Islet of Langerhans (tissue), 1 donor: ENCODE measurements around the gene ASIC3.

Experiments
- FAIRE-seq: peaks from one replicate; lab custom pipeline; 2011; peaks lifted over from hg19 to GRCh38; lab: Jason Lieb, UNC

Gene ASIC3

DNA sequence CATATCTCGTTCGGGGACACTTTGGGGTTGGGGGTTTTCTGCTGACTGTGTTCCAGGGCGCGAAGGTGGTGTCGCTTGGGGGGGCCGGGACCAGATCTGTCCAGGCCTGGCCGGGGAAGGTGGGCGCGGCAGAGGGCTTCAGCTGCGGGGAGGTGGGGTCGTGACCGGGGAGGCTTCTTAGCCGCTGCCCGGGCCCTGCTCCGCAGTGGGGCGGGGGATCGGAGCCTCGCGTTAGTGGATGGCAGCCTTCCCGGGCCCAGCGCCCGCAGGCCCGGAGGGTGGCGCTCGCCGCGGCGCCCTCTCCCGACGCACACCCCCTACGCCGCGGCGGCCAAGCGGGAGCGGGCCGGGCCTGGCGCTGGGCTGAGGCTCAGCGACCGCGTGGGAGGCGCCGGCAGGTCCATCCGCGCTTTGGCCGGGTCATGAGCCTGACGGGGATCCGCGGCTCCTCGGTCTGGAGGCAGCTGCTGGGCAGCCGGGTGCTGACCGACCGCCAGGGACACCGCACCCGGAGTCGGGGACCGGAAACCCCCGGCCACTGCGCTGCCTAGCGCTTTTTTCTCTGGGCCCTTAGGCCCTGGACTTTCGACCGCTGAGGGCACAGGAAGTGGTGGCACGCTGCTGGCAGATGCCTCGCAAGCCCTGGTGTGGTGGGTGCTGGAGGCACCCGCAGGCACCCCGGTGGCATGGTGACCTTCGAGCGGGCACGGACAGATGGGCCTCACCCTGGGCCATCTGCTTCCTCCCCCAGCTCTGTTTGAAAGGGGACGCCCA, 39.1 kb downstream of the ASIC3 start:
- no peak for FAIRE-seq

GRCh38 chr7:151088019-151088855, 39.9 kb downstream of the ASIC3 start:
- no peak for FAIRE-seq

DNA sequence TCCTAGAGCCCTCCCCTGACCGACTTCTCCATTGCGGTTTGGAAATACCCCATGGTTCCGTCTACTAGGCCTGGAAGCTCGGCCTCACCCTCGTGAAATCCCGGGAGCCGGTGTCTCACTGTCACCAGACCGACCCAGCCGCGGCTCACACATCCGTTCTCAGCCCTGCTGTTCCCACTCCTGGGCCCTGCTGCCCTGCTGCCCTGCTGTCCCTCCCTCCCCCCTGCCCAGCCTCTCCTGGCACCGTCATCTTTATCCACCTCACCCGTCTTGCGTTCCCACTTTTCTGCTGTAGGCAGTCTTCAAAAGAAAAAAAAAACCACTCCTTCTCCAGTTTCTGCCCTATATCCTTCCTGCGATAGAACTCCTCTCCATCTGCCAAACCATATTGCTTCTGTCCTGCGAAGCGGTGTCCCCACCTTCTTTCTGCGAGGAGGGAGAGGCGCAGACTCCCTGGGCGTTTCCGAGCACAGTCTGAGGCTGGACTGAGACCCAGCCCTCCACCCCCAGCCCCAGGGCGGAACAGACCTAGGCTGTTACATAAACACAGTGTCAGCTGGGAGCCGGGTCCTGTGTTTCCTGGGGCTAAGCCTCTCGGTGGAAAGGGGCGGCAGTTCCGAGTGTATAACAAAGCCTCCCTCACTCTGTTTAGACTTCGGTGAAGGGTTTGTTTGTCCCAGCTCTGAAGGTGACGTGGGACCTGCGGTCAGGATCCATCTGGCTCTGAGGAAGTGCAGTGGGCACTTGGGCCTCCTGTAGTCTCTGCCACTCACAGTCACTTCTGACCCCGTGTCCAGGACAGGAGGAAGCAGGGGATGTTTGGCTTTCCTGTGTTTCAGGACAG, 40.7 kb downstream of the ASIC3 start:
- FAIRE-seq = no peak

- no peak for FAIRE-seq
Observed at GRCh38 chr7:151089893-151090730, 41.8 kb downstream of the ASIC3 start.

DNA sequence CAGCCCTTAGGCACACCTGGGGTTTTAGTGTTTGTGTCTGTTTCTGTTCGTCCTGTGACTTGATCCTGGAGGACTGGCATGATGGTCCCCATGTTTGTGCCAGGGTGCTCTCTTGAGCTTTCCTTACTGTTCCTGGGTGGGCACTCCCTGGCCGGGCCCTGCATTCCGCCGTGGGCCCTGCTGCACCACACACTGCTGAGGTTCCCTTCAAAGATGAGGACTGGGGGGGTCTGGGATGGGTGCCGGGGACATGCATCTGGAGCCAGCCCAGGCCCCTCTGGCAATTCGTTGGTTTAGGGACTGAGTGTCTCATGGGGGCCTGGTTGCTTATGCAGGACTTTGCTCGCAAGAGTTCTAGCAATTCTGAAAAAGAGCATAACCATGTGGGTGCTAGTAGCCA, 42.7 kb downstream of the ASIC3 start:
- no peak for FAIRE-seq

DNA sequence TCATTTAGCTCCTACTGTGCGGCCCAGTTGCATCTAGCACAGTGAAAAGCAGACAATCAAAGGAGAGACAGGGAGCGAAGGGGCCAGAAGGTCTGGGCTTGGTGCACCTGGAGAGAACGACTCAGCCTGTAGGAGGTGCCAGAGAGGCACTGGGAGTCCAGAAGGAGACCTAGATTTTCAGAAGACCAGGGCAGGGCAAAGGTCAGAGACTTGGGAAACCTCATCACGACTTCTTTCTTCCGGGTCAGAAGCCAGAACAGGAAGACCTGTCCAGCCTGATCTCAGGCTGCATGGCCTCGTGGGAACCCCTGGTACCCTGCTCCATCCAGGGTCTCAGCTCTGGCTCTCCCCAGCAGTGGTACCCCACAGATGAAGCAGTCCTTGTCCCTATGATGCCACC, 43.1 kb downstream of the ASIC3 start:
- FAIRE-seq = no peak

- no peak for FAIRE-seq
Observed at GRCh38 chr7:151091988-151092387, 43.7 kb downstream of the ASIC3 start.

DNA sequence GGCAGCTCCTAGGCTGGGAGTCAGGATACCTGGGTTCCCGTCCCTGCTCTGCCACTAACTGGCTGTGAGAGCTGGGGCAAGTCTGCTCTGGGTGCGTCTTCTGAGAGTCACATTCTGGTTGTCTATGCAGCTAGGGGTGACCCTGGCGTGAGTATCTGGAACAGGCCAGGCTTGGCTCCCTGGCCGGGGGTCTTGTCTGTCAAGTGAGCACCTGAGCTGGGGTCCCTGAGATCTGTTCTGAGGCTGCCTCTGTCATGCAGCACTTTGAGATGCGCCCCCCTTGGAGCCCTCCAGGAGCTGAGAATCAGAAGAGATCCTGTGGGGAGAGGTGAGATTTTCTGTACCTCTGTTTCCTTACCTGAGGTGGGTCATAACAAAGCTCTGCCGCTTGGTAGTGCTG, 45.4 kb downstream of the ASIC3 start:
- no peak for FAIRE-seq

DNA sequence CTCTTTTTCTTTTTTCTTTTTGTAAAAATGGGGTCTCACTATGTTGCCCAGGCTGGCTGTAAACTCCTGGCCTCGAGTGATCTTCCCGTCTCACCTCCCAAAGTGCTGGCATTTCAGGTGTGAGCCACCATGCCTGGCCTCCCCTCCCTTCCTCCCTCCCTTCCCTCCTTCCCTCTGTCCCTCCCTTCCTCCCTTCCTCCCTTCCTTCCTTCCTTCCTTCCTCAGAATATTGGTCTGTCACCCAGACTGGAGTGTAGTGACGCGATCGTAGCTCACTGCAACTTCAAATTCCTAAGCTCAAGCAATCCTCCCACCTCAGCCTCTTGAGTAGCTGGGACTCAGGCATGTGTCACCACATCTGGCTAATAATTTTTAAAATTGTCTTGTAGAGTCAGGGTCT, 46.3 kb downstream of the ASIC3 start:
- no peak for FAIRE-seq

DNA sequence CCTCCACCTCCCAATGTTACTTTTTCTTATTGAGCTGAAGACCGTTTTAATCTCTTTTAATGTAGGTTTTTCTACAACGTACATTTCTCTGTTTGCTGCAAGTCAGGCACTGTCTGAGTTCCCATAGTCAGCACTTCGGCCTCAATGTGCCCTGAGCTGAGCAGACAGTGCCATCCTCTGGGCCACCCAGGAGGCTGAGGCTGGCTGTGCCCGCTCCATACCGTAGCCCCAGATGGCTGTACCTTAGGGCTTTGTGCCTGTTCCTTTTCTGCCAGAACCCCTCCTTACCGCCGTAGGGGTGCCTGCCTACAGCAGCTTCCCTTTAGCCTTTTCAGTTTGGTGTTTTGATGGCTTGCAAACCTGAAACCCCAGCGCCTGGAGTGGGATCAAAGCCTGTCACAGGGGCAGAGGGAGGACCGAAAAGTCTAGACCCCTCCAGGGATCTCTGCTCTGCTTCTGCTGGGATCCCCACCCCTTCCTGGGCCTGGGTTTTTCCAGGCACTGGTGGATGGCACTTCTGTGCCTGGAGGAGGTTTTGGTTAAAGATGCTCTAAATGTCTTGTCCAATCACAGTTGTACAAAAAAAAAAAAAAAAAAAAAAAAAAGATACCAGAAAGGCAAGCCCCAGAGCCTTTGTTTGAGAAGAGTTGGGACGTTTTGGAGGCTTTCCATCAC, 46.9 kb downstream of the ASIC3 start:
- FAIRE-seq = no peak

- FAIRE-seq = no peak
Observed at GRCh38 chr7:151095828-151096475, 47.6 kb downstream of the ASIC3 start.

DNA sequence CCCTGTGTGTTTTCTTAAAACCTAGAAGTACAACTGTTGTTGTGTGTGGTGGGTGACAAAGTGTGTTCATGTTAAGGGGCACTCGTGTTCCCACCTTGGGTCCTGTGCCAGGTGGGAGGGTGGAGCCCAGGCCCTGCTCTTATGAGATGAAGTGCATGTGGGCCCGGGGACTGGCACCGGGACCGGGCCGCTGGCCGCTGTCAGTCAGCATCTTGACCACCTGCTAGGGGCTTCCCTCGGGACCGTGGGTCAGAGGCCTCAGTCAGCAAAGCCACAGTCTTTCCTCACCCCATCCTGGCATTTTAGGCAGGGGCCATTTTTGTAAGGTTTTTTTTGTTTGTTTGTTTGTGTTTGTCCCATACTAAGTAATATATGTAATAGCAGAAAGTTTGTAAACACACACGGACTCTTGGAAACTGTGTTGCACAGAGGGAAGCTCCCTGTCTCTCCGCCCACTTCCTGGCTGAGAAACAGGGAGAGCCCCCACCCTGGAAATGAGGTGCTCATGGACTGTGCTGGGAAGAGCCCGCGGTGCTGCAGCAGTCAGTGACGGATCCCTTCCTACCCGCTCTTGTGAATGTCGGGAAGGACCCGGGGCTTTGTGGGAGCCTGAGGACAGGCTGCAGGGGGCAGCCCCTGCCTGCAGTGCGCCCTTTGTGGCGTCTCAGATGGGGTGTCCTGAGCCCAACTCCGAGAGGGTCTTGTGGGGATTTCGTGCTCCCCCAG, 51.3 kb downstream of the ASIC3 start:
- no peak for FAIRE-seq

DNA sequence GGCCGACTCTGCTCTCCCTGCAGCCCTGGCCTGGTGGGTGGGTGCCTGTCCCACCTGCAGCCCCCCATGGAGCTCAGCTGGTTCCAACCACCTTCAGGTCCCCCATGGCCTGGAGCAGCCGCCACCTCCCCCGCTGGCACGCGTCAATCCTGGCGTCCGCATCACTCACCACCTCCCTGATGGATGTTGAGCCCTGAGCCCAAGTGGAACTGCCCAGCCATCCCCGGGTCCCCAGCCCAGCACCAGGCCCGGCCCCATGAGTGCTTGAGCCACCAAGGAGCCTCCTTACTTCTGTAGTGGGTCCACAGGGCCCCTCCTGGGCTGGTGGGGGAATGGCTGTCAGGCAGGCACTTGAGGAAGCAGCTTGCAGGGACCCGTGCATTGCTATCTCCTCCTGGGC, 52.6 kb downstream of the ASIC3 start:
- no peak for FAIRE-seq

- FAIRE-seq = no peak
Observed at GRCh38 chr7:151101621-151102396, 53.5 kb downstream of the ASIC3 start.
